K562 (cell line): ENCODE results near the gene ABLIM2. TPM values are rescaled to one million over a fixed set of nuclear protein-coding genes. Genes with fewer than 3 reads are reported as not detected.

Experiments used
- ATAC-seq: fragments of 200-7000 bp; cut with Tn5 transposase; 3 replicates; pipeline ENCODE4 v1.9.1; 2020; ENCODE audit warnings: moderate library complexity
- BruUV-seq: library from RNA; stranded (reverse); fragments of 400-500 nt; replicated peaks from 2 replicates; lab custom pipeline; 2021; lab: Mats Ljungman, UMichigan
- CTCF ChIA-PET: fragments of 300-600 bp; formaldehyde crosslinking; extraction: SDS; loops from one replicate; lab custom pipeline; 2021; ENCODE audit warnings: low intra/inter-chr PET ratio; lab: Yijun Ruan, JAX
- POLR2A ChIA-PET: fragments of 300-600, 350-650 bp; sonication (Branson Sonifier 250); formaldehyde crosslinking; extraction: SDS; loops from one replicate; lab custom pipeline; 2021; ENCODE audit warnings: antibody characterized with exemption, inconsistent platforms; lab: Yijun Ruan, JAX
- DNase-seq, 4 experiments: peaks; one replicate each; pipeline versions ENCODE4 v3.0.0 to v3.0.0-alpha.2; 2011 to 2018; ENCODE audit warnings: low spot score in 3 of 4, mixed read lengths in 3 of 4; ENCODE audit errors: extremely low read depth in 1 of 4
- FAIRE-seq: peaks from 2 replicates; lab custom pipeline; 2011; peaks lifted over from hg19 to GRCh38; lab: Jason Lieb, UNC
- H2AFZ ChIP-seq: 2 replicates; pipeline ENCODE4 v1.6.0; 2011; ENCODE audit warnings: low read depth, low read length, control low read depth, inconsistent platforms
- H3K27ac ChIP-seq: fragments of 200-600 bp; 3 replicates; pipeline ENCODE4 v1.8.0; 2011; ENCODE audit warnings: low read depth, mild to moderate bottlenecking, control low read depth, inconsistent platforms, low read length, moderate library complexity, mixed read lengths; ENCODE audit errors: extremely low read depth
- H3K27me3 ChIP-seq, 2 experiments: fragments of 300-600 bp in 1 of 2; 2 replicates in 1 of 2; 3 replicates in 1 of 2; pipeline versions ENCODE4 v1.6.0 to v1.8.0; 2011; ENCODE audit warnings: inconsistent platforms in 2 of 2, low read length in 2 of 2, mild to moderate bottlenecking in 1 of 2, mixed read lengths in 1 of 2, moderate library complexity in 1 of 2; ENCODE audit not compliant: control insufficient read depth in 2 of 2, insufficient read depth in 2 of 2
- H3K36me3 ChIP-seq: fragments of 300-600 bp; 3 replicates; pipeline ENCODE4 v1.8.0; 2011; ENCODE audit warnings: mild to moderate bottlenecking, low read length, inconsistent platforms; ENCODE audit not compliant: control insufficient read depth, insufficient read depth
- H3K4me1 ChIP-seq, 2 experiments: fragments of 200-600 bp in 1 of 2; replicated peaks in 1 of 2; 2 replicates in 1 of 2; 3 replicates in 1 of 2; pipeline versions ENCODE4 v1.5.1 to v1.8.0; 2011; ENCODE audit warnings: inconsistent platforms in 2 of 2, low read length in 2 of 2, mild to moderate bottlenecking in 1 of 2, mixed read lengths in 1 of 2, moderate library complexity in 1 of 2; ENCODE audit not compliant: control insufficient read depth in 2 of 2, insufficient read depth in 2 of 2
- H3K4me2 ChIP-seq: 2 replicates; pipeline ENCODE4 v1.6.1; 2011; ENCODE audit warnings: low read length, control low read depth, inconsistent platforms, mixed read lengths; ENCODE audit not compliant: insufficient read depth
- H3K4me3 ChIP-seq: fragments of 200-600 bp; sonication (generic), shearing (Covaris generic); 2 replicates; pipeline ENCODE4 v1.5.1; 2016; ENCODE audit warnings: control low read depth, inconsistent platforms
- H3K79me2 ChIP-seq: fragments of 200-600 bp; 3 replicates; pipeline ENCODE4 v1.8.0; 2011; ENCODE audit warnings: low read length, inconsistent platforms; ENCODE audit not compliant: control insufficient read depth, insufficient read depth
- H3K9ac ChIP-seq, 2 experiments: 2 replicates each; pipeline versions ENCODE4 v1.6.0 to v1.6.1; 2011; ENCODE audit warnings: low read depth in 2 of 2, low read length in 2 of 2, control low read depth in 1 of 2, inconsistent platforms in 1 of 2, mild to moderate bottlenecking in 1 of 2, mixed read lengths in 1 of 2; ENCODE audit not compliant: insufficient read depth in 1 of 2
- H3K9me1 ChIP-seq: one replicate; pipeline ENCODE4 v1.6.0; 2011; ENCODE audit warnings: inconsistent platforms, mild to moderate bottlenecking, low read length, moderate library complexity; ENCODE audit not compliant: control insufficient read depth, insufficient read depth
- H3K9me3 ChIP-seq: replicated peaks from 2 replicates; pipeline ENCODE4 v1.5.1; 2011; ENCODE audit warnings: low read depth, low read length, inconsistent platforms; ENCODE audit not compliant: control insufficient read depth, insufficient read depth
- H4K20me1 ChIP-seq: replicated peaks from 2 replicates; pipeline ENCODE4 v1.6.1; 2011; ENCODE audit warnings: low read length, inconsistent platforms, mixed read lengths; ENCODE audit not compliant: control insufficient read depth, insufficient read depth
- CREM ChIP-seq: IDR thresholded peaks from 2 replicates; pipeline ENCODE4 v1.6.1; 2014; ENCODE audit warnings: antibody characterized with exemption, low read depth
- DEAF1 ChIP-seq: fragments of 450-650 bp; formaldehyde crosslinking; IDR thresholded peaks from 2 replicates; pipeline ENCODE4 v1.4.0; 2020; ENCODE audit warnings: mild to moderate bottlenecking, moderate library complexity
- EGR1 ChIP-seq: fragments of 450-650 bp; conservative IDR thresholded peaks from 2 replicates; pipeline ENCODE4 v1.6.1; 2017; ENCODE audit warnings: mild to moderate bottlenecking
- FIP1L1 ChIP-seq: fragments of 200-400 bp; formaldehyde crosslinking; IDR thresholded peaks from 2 replicates; pipeline ENCODE4 v1.6.1; 2018; ENCODE audit warnings: mild to moderate bottlenecking, low read depth, low read length; ENCODE audit not compliant: poor library complexity, severe bottlenecking
- FOXA3 ChIP-seq, 2 experiments: fragments of 450-650 bp in 1 of 2; sonication (generic) in 1 of 2; formaldehyde crosslinking; IDR thresholded peaks in 1 of 2; conservative IDR thresholded peaks in 1 of 2; 2 replicates each; pipeline versions ENCODE4 v1.4.0 to v1.8.0; 2020 to 2022; ENCODE audit warnings: mild to moderate bottlenecking in 2 of 2, missing genetic modification reagents in 1 of 2
- PHB2 ChIP-seq: fragments of 450-650 bp; IDR thresholded peaks from 2 replicates; pipeline ENCODE4 v1.6.1; 2017; ENCODE audit warnings: low read depth
- ZBTB49 ChIP-seq: sonication (generic); formaldehyde crosslinking; IDR thresholded peaks from 2 replicates; pipeline ENCODE4 v1.8.0; 2022; ENCODE audit warnings: missing genetic modification reagents, mild to moderate bottlenecking, borderline replicate concordance
- WGBS: fragments of 100-300 bp; shearing (Covaris generic); methylation state at CpG from one replicate; pipeline ENCODE4 v1.1.6; 2016; ENCODE audit warnings: low coverage, mixed read lengths; ENCODE audit not compliant: insufficient coverage; ENCODE audit errors: missing lambda C conversion rate; 5-methylcytosine and 5-hydroxymethylcytosine counted together
- in situ Hi-C: fragments of 300-500 bp; cut with MboI; formaldehyde crosslinking; loops from 4 replicates; pipeline ENCODE4 v1.15.0; 2018; ENCODE audit warnings: inconsistent platforms, mixed read lengths
- intact Hi-C: fragments of 100-400 bp; cut with micrococcal nuclease; formaldehyde crosslinking; loops from 2 replicates; pipeline ENCODE4 v1.14.2; 2022
- polyA plus RNA-seq, 8 experiments: library from polyadenylated mRNA; depleted of rRNA in 4 of 8; stranded (reverse) in 5 of 8; unstranded in 3 of 8; fragments of >200 nt; fragmentation: Nextera tagmentation in 2 of 8; fragmentation: Illumina TruSeq in 1 of 8; extraction: Ambion mirVana in 2 of 8; extraction: Trizol in 1 of 8; gene quantifications; 2 replicates each; pipeline versions ENCODE4 v1.2.1 to v1.2.3, GENCODE V29; 2011 to 2014; ENCODE audit warnings: inconsistent platforms in 1 of 8, missing spikeins in 1 of 8
- total RNA-seq, 7 experiments: library from RNA; depleted of rRNA in 6 of 7; stranded (reverse); fragments of >200 nt in 6 of 7; fragmentation: Illumina TruSeq in 2 of 7; extraction: Trizol in 2 of 7; gene quantifications; 2 replicates each; pipeline versions ENCODE4 v1.2.1 to v1.2.3, GENCODE V29; 2011 to 2021; ENCODE audit warnings: low replicate concordance in 1 of 7
- TF ChIP-seq, protein P1 (sequence below): sonication (generic); formaldehyde crosslinking; IDR thresholded peaks from 2 replicates; pipeline ENCODE4 v1.8.0; 2023; ENCODE audit warnings: mild to moderate bottlenecking, missing genetic modification reagents
- TF ChIP-seq, protein P2 (sequence below), 2 experiments: fragments of 200-800 bp in 1 of 2; sonication (Bioruptor generic) in 1 of 2; sonication (generic) in 1 of 2; formaldehyde crosslinking in 1 of 2; IDR thresholded peaks in 1 of 2; conservative IDR thresholded peaks in 1 of 2; 2 replicates each; pipeline versions ENCODE4 v1.5.0 to v1.6.1; 2016 to 2020; ENCODE audit warnings: missing compliant biosample characterization in 1 of 2, missing genetic modification characterization in 1 of 2, missing genetic modification reagents in 1 of 2
- TF ChIP-seq, protein P3 (sequence below): fragments of 250-450 bp; sonication (Bioruptor Pico); IDR thresholded peaks from 2 replicates; pipeline ENCODE4 v1.5.0; 2021

ABLIM2 gene
- total and polyA plus RNA-seq, 9 of the 15 experiments (the other 6 are each of a cell fraction or from before 2014, with no cell fraction given), result not detected

- Histone ChIP-seq H3K27ac (no peak overlapping the region), H3K4me1 (peaks cover 0 to 3% of the 10 kb centered on the region in 2 experiments; a peak in 2 of 5 replicates), H3K9me3 (no peaks in the 10 kb centered on the region), H3K27me3 (0 out of 5 replicates have a peak, but pooled peaks cover 0 to 8% of the 10 kb centered on the region in 2 experiments), H3K4me2 (no peak overlapping the region), H3K4me3 (no peak overlapping the region), H4K20me1 (no peaks in the 10 kb centered on the region; the same call in 1 of the 2 replicates), H3K36me3 (no peaks in the 10 kb centered on the region), H3K9ac (no peak overlapping the region), H3K79me2 (no peaks in the 10 kb centered on the region), H3K9me1 (no peaks in the 10 kb centered on the region), H2AFZ (no peak overlapping the region)
- intact Hi-C loops (no loop called here), in situ Hi-C loops (no loop called here)
- DNase-seq (no peak), FAIRE-seq (no peak), ATAC-seq (no peak)
- WGBS, result 0% methylated on average over 4 of the region's 5 CpGs
- CTCF ChIA-PET, result no interaction called here
- no TSS peak for BruUV-seq
- POLR2A ChIA-PET, result no interaction called here
- TF ChIP-seq, protein P1, sequence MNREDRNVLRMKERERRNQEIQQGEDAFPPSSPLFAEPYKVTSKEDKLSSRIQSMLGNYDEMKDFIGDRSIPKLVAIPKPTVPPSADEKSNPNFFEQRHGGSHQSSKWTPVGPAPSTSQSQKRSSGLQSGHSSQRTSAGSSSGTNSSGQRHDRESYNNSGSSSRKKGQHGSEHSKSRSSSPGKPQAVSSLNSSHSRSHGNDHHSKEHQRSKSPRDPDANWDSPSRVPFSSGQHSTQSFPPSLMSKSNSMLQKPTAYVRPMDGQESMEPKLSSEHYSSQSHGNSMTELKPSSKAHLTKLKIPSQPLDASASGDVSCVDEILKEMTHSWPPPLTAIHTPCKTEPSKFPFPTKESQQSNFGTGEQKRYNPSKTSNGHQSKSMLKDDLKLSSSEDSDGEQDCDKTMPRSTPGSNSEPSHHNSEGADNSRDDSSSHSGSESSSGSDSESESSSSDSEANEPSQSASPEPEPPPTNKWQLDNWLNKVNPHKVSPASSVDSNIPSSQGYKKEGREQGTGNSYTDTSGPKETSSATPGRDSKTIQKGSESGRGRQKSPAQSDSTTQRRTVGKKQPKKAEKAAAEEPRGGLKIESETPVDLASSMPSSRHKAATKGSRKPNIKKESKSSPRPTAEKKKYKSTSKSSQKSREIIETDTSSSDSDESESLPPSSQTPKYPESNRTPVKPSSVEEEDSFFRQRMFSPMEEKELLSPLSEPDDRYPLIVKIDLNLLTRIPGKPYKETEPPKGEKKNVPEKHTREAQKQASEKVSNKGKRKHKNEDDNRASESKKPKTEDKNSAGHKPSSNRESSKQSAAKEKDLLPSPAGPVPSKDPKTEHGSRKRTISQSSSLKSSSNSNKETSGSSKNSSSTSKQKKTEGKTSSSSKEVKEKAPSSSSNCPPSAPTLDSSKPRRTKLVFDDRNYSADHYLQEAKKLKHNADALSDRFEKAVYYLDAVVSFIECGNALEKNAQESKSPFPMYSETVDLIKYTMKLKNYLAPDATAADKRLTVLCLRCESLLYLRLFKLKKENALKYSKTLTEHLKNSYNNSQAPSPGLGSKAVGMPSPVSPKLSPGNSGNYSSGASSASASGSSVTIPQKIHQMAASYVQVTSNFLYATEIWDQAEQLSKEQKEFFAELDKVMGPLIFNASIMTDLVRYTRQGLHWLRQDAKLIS (CRISPR knock-in tag), result no peak
- no peak for TF ChIP-seq ZBTB49 (CRISPR knock-in tag)
- TF ChIP-seq DEAF1 (CRISPR knock-in tag), result no peak
- TF ChIP-seq, protein P2, sequence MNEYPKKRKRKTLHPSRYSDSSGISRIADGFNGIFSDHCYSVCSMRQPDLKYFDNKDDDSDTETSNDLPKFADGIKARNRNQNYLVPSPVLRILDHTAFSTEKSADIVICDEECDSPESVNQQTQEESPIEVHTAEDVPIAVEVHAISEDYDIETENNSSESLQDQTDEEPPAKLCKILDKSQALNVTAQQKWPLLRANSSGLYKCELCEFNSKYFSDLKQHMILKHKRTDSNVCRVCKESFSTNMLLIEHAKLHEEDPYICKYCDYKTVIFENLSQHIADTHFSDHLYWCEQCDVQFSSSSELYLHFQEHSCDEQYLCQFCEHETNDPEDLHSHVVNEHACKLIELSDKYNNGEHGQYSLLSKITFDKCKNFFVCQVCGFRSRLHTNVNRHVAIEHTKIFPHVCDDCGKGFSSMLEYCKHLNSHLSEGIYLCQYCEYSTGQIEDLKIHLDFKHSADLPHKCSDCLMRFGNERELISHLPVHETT (CRISPR knock-in tag; conservative IDR thresholded peaks at IDR 0.05 in 1 of 2, IDR thresholded peaks at IDR 0.05 in 1 of 2), result no peak
- no peak for TF ChIP-seq CREM
- no peak for TF ChIP-seq FOXA3 (CRISPR knock-in tag; conservative IDR thresholded peaks at IDR 0.05 in 1 of 2, IDR thresholded peaks at IDR 0.05 in 1 of 2)
- TF ChIP-seq, protein P3, sequence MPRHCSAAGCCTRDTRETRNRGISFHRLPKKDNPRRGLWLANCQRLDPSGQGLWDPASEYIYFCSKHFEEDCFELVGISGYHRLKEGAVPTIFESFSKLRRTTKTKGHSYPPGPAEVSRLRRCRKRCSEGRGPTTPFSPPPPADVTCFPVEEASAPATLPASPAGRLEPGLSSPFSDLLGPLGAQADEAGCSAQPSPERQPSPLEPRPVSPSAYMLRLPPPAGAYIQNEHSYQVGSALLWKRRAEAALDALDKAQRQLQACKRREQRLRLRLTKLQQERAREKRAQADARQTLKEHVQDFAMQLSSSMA (CRISPR knock-in tag), result no peak
- TF ChIP-seq EGR1, result no peak
- no peak for TF ChIP-seq PHB2
- no peak for TF ChIP-seq FIP1L1
These were observed 213.9 kb downstream of the ABLIM2 start for GRCh38 chr4:7944599-7945220.
